Right lobe of liver (tissue), 6 donors: ENCODE measurements around the gene GHR. TPM values are rescaled to one million over a fixed set of nuclear protein-coding genes. Genes with fewer than 3 reads are reported as not detected.

Experiments used
- ATAC-seq, 4 donors: fragments of 200-7000 bp; cut with Tn5 transposase; one replicate each; pipeline ENCODE4 v1.9.1; 2020; ENCODE audit warnings: mild to moderate bottlenecking in 4 of 4, moderate library complexity in 4 of 4
- DNase-seq, 3 donors: peaks; one replicate each; pipeline ENCODE4 v3.0.0-alpha.2; 2020
- H3K27ac ChIP-seq, 3 donors: fragments of 200-600 bp; one replicate each; pipeline ENCODE4 v1.8.0; 2022
- H3K27me3 ChIP-seq, 2 donors: fragments of 200-600 bp; one replicate each; pipeline ENCODE4 v1.8.0; 2022
- H3K36me3 ChIP-seq, 4 donors: fragments of 200-600 bp; sonication (generic) in 1 of 4; one replicate each; pipeline versions ENCODE4 v1.5.1 to v1.8.0; 2017 to 2022; ENCODE audit warnings: control low read depth in 1 of 4
- H3K4me1 ChIP-seq, 4 donors: fragments of 200-600 bp; sonication (generic) in 1 of 4; one replicate each; pipeline versions ENCODE4 v1.5.1 to v1.8.0; 2017 to 2022; ENCODE audit warnings: control low read depth in 1 of 4
- H3K4me3 ChIP-seq, 3 donors: fragments of 200-600 bp; one replicate each; pipeline ENCODE4 v1.8.0; 2022
- H3K9me3 ChIP-seq, 4 donors: fragments of 200-600 bp; sonication (generic) in 1 of 4; one replicate each; pipeline versions ENCODE4 v1.5.1 to v1.8.0; 2017 to 2022; ENCODE audit warnings: control low read depth in 1 of 4
- POLR2A ChIP-seq: fragments of 450-650 bp; IDR thresholded peaks from one replicate; pipeline ENCODE4 v1.6.1; 2017; ENCODE audit warnings: antibody characterized with exemption, mild to moderate bottlenecking
- WGBS: methylation state at CpG from one replicate; pipeline ENCODE4 v1.1.6; 2018; ENCODE audit warnings: low coverage, low lambda C conversion rate; ENCODE audit not compliant: insufficient coverage; ENCODE audit errors: missing lambda C conversion rate; 5-methylcytosine and 5-hydroxymethylcytosine counted together
- intact Hi-C, 2 donors: fragments of 100-400 bp; cut with DNase I; formaldehyde crosslinking; loops; one replicate each; pipeline versions ENCODE4 v1.11.2 to v1.14.1; 2022
- total RNA-seq, 6 experiments: library from RNA; depleted of rRNA in 2 of 6; stranded (reverse); fragments of >200 nt in 2 of 6; fragmentation: NEBNext Ultra II Directional in 3 of 6; extraction: Animal tissue kit (Norgen Biotek cat#: 25700) in 3 of 6; gene quantifications; one replicate each; pipeline versions ENCODE4 v1.1.0 to v1.2.4, GENCODE V29; 2016 to 2023
- TF ChIP-seq, protein P1 (sequence below), 4 donors: fragments of 200-600 bp in 3 of 4; fragments of 450-650 bp in 1 of 4; IDR thresholded peaks; one replicate each; pipeline versions ENCODE4 v1.5.1 to v1.8.0; 2016 to 2022; ENCODE audit warnings: antibody characterized with exemption in 4 of 4, mild to moderate bottlenecking in 2 of 4
- donor health status: DM: no; HTN: yes; CAD: no.
- donor health status: DM: no; HTN: no; CAD: no.
- donor health status: DM: no; HTN: no; CAD: no.
- donor health status: DM: no; HTN: yes; CAD: no.
- donor health status: DM: no; HTN: yes; CAD: no.

GHR gene
- total RNA-seq, 6 experiments from 2014 or later, result 25.9 to 90.7 (median 71.9) TPM

DNA sequence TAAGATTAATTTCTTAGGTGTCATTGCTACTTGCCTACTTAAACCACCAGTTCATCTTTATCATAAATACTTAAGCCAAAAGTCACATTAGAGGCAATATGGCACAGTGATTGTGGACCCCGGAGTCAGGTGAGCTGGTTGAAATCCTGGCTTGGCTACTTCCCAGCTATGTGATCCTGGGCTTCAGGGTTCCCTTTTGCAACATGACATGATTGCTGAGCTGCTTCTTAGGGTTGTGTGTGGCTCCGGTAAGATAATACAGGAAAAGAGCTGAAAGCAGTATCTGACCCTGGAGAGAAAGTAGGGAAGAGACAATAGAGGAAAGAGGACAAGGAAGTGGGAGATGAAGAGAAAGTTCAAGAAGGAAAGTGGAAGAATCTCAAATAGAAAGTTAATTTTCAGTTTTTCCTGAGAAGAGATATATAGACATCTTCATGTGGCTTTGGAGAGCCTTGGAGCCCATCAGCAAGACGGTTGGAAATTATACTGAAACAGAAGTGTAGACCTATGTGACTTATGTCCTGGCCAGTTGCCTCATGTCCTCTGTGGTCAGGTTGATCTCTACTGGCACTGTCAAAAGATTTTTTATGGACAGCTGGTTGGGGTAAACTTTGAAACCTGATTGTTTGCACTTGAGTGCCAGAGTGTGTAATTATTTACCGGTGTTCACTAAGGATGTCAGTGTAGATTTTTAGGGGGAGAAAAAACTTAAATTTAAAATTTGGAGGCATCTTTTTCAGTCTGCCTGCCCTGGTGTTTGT is 93.2 kb downstream of the GHR start:
- H3K36me3 ChIP-seq, result no peaks in the 10 kb centered on the region
- H3K9me3 ChIP-seq, result no peaks in the 10 kb centered on the region
- intact Hi-C loops, result loop anchor here in 1 of 2 donors (5.0 kb wide), 1 partner anchor 41 kb away; no protein-coding TSS in a partner anchor
- H3K4me3 ChIP-seq, result peak overlapping the region in 2 of 3 donors; percentile 20 to 28
- DNase-seq, result peak in 1 of 3 donors; percentile 80
- TF ChIP-seq, protein P1, sequence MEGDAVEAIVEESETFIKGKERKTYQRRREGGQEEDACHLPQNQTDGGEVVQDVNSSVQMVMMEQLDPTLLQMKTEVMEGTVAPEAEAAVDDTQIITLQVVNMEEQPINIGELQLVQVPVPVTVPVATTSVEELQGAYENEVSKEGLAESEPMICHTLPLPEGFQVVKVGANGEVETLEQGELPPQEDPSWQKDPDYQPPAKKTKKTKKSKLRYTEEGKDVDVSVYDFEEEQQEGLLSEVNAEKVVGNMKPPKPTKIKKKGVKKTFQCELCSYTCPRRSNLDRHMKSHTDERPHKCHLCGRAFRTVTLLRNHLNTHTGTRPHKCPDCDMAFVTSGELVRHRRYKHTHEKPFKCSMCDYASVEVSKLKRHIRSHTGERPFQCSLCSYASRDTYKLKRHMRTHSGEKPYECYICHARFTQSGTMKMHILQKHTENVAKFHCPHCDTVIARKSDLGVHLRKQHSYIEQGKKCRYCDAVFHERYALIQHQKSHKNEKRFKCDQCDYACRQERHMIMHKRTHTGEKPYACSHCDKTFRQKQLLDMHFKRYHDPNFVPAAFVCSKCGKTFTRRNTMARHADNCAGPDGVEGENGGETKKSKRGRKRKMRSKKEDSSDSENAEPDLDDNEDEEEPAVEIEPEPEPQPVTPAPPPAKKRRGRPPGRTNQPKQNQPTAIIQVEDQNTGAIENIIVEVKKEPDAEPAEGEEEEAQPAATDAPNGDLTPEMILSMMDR (IDR thresholded peaks at IDR 0.05), result no peak
- TF ChIP-seq POLR2A, result peak; percentile 28
- peak overlapping the region; percentile 62 to 88 (median 82) for H3K27ac ChIP-seq
- 28% methylated on average over 4 of the region's 4 CpGs for WGBS
- ATAC-seq, result peak; percentile 82 to 90 (median 86)
- peaks cover 0 to 43% (median 0%) of the 10 kb centered on the region in 4 donors for H3K4me1 ChIP-seq
- H3K27me3 ChIP-seq, result no peaks in the 10 kb centered on the region

DNA sequence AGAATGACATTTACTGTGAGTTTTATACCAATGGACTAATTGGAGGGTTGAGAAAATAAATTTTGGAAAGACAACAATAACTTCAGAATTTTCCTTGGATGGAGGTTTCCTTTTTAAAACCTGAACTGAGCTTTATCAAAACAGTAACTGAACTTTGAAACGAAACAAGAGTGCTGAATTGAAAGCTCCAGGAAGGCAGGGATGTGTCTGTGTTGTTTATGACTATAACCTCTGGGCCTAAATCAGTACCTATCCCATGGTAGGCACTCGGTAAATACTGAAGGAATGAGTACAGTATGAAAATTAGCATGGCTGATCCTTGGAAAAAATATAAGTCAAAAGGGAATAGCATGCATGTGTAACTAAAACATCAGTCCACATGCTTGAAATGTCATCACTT is 93.9 kb downstream of the GHR start:
- peaks cover 0 to 47% (median 0%) of the 10 kb centered on the region in 4 donors for H3K4me1 ChIP-seq
- 11% methylated on average over 2 of the region's 2 CpGs for WGBS
- no peak for DNase-seq
- ATAC-seq, result peak; percentile 64 to 82 (median 66)
- no peaks in the 10 kb centered on the region for H3K36me3 ChIP-seq
- TF ChIP-seq, protein P1 (IDR thresholded peaks at IDR 0.05), result no peak
- TF ChIP-seq POLR2A, result no peak
- H3K27ac ChIP-seq, result peak overlapping the region; percentile 62 to 88 (median 82)
- intact Hi-C loops, result loop anchor here in 1 of 2 donors (5.0 kb wide), 1 partner anchor 40 kb away; no protein-coding TSS in a partner anchor
- H3K27me3 ChIP-seq, result no peaks in the 10 kb centered on the region
- peak overlapping the region in 2 of 3 donors; percentile 20 to 28 for H3K4me3 ChIP-seq
- H3K9me3 ChIP-seq, result no peaks in the 10 kb centered on the region

DNA sequence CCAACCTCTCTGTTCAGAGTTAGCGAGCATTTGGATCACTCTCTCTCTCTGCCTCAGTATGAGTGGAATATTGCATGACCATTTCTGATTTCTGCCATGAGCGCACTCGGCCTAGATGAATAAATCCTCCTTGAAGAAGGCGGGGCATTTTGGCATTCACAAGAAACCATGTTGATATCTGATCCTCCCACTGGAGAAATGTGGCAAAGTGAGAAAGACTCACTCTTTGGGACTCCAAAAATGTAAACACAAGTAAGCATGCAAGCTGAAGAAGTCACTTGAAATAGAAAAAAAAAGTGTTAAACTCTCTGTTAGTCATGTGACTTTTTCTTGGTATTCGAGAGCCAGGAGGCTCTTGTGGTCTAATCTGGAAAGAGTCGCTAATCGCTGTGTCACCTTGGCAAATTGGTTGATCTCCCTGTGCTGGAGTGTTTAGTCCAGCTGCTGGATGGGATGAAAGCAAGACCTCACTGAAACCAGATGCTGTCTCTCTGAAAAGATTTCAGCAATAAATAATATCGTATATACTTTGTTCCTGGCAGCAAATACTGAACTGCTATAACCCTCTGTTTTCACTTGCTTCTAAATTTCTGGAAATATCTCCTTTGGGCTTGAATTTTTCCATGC is 95.5 kb downstream of the GHR start:
- WGBS, result 70% methylated on average over 7 of the region's 8 CpGs
- Histone ChIP-seq H3K9me3 (no peaks in the 10 kb centered on the region), H3K36me3 (no peaks in the 10 kb centered on the region), H3K4me3 (no peak overlapping the region), H3K4me1 (peaks cover 0 to 48% (median 0%) of the 10 kb centered on the region in 4 donors), H3K27ac (peak overlapping the region in 2 of 3 donors; percentile 10 to 88), H3K27me3 (no peaks in the 10 kb centered on the region)
- ATAC-seq, result no peak
- TF ChIP-seq, protein P1 (IDR thresholded peaks at IDR 0.05), result no peak
- TF ChIP-seq POLR2A, result no peak
- intact Hi-C loops, result loop anchor here in 1 of 2 donors (5.0 kb wide), 1 partner anchor 39 kb away; no protein-coding TSS in a partner anchor
- no peak for DNase-seq

DNA sequence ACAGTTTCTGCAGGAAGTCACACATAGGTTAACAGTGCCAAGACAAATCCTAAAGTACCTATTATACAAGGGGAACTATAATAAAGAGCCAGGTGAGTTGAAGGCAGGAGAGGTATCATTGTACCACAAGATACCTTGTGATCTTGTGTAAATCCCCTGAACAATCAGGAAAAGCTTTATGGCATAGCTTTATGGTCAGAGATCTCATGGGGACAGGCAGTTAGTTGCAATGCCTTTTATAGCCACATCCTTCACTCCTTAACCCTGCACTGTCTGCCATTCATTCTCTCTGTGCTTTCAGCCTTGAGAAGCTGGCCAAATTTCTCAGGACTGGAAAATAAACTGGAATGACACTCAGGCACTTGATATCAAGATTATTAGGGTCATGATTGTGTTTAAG is 97.0 kb downstream of the GHR start:
- intact Hi-C loops, result no loop called here

More for the DNA sequence above, 97.0 kb downstream of the GHR start:
- no peak for TF ChIP-seq POLR2A
- TF ChIP-seq, protein P1 (IDR thresholded peaks at IDR 0.05), result no peak
- no peaks in the 10 kb centered on the region for H3K27me3 ChIP-seq
- ATAC-seq (no peak), DNase-seq (no peak)
- no peaks in the 10 kb centered on the region for H3K36me3 ChIP-seq
- no peak overlapping the region for H3K27ac ChIP-seq
- no peaks in the 10 kb centered on the region for H3K9me3 ChIP-seq
- peaks cover 0 to 34% (median 0%) of the 10 kb centered on the region in 4 donors for H3K4me1 ChIP-seq
- no peak overlapping the region for H3K4me3 ChIP-seq
